ENCODE data around the gene IRF2.
A peak's percentile ranks its signal among the peaks of the same experiment; 100 is the strongest.
"Not testable (repeated sequence)": the region's sequence is repeated elsewhere in the genome, so short reads cannot be mapped to it uniquely, and the experiment has no call there.

IRF2 gene

DNA sequence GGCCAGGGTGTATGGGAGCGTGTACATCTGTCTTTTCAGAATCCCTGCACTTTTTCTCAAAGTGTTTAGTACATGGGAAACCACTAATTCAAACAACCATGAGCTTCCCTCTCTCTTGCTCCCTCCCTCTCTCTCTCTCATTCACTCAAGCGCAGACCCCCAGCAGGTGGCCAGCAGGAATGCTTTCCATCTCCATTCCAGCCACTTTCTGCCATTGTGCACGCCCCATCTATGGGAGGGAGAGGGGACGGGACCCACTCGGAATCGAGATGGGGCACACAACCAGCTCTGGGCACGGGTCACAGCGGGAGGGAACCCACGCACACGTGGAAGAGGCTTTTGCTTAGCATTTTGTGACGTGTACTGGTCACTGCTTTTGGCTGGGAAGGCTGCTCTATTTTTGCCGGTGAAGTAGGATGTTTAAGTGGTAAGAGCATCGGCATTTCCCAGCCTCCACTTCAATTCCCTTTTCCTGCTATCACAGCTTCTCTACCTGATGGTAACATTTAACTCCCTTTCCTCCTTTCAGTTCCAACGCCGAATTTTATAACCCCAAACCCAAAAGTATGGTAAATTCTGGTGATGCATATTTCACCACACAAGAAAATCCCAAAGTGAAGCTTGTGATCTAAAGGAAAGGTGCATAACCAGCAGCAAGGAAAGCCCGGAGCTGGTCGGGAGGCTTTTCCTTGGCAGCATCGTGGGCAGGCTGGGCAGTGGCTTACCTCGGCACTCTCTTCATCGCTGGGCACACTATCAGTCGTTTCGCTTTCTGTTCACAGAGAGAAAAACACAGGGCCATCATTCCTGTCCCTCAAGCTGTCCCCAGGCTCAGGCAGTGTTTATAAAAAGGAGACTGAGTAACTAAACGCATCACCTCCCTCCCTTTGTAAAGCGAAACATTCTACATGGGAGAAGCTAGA, 84.1 kb downstream of the IRF2 start:
- DNase-seq (ENCODE audit: low spot score) = no peak

DNA sequence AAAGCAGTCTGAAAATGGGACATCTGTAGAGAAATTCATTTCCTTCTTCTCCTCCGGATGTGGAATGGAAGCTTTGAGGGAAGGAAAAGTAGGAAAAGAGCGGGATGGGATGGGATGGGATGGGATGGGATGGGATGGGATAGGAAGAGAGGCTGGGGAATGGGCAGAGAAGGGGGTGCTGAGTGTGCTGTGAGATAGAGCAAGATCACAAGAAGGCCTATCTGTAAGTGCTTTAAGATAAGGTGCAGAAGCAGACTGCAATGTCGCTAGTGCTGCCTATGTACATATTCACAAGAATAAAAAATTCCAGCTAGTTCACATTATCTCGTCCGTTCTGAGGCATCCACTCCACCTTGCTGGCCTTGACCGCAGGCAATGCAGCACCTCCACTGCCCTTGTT, 86.2 kb downstream of the IRF2 start:
- DNase-seq (ENCODE audit: low spot score) = no peak

DNA sequence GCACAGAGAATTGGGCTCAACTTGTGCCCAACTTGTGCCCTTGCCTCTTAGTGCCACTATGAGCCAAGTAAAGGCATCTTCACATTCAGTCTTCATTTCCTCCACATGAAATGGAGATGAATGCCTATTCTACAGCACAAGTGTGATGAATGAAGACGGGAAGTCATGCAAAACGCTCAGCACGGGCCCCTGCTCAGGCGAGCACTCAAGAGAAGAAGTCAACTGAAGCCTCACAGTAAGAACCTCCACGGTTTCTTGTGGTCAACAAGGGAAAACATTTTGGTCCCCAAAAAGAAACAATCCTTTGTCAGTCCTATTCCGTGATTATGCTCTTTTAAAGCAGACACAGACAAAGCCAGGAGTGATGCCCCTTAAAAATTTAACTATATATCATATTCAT, 87.0 kb downstream of the IRF2 start:
- no peak for DNase-seq (ENCODE audit: low spot score)

DNA sequence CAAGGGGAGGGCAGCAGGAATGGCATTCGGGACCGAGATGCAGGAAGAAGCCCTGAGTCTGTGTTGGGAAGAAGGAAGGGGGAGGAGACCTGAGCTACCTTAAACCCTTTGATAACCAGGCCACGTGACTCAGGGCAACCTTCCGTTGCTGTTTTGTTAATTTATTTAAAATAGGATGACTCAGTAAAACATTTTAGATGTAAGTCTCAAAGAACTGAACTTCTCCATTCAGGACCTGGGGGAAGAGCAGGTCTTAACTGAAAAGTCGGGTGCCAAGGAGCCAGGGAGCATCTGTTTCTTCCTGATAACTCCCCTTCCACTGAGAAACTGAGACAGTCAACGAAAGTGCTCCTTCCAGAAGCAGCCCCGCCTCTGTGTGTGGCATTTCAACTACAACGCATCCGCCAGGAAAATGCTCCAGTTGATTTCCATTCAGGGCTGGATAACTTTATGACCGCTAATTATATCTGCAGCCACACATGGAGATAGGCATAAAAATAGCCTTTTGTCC, 88.0 kb downstream of the IRF2 start:
- DNase-seq (ENCODE audit: low spot score) = no peak

DNA sequence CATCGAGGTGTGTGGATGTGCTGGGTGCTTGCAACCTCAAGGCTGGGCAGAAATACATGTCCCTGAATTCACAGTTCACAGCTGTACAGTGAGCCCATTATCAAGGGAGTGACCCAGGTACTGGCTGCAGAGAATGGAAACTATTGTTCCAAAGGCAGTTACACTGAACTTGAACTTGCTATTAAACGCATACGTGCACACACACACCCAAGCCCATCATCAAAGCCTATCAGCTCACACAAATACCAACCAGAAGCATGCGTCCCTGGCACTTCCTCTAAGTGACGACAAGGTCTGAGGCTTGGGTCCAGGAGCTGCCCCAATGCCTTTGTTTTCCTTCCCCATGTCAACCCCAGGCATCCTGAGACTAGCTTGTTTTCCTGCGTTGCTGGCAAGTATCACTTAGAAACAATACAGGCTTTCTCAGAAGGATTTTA, 88.6 kb downstream of the IRF2 start:
- DNase-seq (ENCODE audit: low spot score) = no peak

DNA sequence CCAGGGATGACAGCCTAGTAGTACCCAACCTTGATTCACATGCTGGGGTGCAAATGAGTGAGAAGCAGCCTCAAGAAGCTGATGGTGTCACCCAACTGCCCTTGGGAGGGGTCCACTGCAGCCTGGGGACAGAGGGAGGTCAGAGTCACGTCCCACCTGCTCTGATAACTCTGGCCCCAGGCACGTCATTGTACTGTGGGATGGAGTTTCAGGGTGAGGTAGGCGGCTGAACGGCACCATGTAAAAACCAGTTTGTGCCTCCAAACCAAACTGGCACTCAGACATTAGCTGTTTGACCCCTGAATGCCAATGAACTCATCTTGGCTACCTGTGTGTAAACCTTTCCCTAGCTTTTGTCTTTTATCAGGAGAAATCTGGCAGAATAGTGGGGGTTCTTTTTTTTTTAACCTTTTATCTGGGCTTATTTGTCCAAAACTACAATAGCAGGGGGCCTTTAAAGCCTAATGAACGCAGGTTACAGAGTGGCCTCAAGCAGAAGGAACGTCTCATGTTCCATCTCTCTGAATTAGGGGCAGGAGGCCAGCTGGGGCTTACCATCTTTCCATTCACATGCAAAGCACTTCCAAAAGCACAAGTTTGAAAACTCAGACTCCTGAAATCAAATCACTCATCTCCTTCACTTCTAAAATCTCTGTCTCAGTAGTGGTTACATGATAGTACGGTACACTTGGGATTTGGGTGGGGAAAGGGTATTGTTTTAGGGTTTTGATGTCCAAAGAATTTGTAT, 89.4 kb downstream of the IRF2 start:
- DNase-seq (ENCODE audit: low spot score) = no peak

DNA sequence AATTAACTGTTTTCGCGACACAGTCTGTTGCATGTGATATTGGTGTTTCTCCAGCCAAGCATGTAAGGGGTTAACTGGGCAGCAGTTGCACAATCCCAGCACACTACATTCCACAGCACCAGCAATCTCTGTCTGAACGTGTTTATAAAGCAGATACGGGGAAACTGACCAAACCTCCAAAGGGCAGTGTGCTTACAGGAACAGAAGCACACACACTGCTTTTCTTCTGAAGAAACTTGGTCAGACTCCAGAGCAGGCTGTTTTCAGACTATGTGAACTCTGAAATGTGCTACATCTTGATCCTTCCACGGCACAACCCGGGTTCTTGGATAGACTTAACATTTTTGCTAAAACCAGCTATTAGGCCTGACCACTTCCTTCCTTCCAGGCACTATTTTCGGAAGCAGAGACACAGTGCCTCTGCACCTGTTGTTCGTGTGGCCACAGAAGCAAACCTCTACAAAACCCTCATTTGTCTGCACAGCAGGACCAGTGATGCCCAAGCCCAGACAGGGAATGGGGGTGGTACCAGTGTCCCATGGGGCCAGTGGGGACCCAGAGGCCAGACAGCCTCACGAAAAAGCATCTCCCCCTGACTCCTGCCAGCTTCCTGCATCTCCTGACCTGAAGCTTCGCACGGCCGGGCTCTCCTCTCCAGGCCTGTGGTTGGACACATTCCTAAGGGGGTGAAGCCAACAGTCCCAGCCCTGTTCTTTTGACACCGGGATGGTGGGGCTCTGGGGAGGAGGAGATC, 90.1 kb downstream of the IRF2 start:
- DNase-seq (ENCODE audit: low spot score) = peak; percentile 16

DNA sequence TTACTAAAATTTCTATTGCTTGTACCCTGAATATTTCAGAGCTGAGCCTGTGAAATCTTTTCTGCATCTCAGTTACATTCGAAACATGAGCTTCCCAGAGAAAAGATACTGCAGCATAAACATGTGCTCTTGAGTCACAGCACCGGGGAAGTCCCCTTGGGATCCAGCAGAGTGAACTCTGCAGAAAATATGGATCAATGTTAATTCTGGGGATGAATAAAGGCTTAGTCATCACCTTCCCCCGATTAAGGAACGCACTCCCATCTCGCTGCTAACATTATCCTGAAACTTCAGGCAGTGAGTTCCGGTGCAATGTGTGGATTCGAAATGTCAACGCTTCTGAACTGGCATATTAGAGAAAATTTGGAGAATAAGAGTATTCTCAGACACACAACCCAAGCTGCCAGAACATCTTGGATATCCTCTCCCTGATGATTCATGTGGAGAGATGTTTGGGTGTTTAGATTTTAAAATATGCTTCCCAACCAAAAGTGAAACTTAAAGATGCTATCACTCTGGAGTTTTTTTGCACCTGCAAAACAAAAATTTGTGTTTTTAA, 90.8 kb downstream of the IRF2 start:
- no peak for DNase-seq (ENCODE audit: low spot score)

DNA sequence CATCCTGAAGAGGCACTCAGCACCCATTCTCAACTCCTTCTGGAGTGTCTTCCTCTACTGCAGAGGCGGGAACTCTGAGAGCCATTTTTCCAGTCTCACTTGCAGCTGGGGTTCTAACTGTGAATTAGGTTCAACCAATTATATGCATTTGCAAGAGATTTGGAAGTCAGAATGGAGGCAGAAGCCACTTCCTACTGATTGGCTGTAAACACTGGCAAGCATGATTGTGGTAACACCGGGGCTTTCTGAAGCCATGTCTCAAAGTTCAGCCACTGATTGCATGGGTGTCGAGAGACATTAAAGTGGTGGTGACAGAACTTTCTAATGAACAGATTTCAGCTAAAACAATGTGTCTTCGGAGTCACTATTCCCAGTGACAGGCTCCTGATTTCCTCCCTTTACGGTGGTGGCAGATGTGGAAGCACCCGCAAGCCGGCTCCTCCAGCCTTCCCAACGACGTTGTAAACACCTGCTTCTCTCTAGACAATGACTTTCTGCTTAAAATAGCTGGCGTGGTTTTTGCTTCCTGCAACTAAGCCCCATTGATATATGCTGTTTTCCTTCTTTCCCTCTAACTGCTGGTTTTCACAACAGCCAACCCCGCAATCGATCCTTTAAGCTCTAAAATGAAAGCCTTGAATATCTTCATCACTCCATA, 92.0 kb downstream of the IRF2 start:
- DNase-seq (ENCODE audit: low spot score) = no peak

DNA sequence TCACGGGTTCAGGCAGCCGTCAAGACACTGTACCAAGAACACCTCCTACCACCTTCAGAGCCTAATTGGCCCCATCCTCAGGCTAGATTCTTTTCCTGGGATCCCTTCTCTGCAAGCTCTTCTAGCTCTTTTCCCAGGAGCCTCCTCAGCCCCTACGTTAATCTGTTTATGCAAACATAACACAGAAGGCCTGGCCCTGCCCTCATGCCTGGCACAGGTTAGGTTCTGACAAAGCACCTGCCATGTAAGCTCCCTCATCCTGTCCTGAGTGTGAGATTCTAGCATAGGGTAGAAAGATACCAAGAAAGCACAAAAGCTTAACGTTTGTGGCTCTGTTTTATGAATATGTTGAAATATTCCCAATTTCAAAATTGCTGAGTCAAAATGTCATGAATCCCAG, 93.6 kb downstream of the IRF2 start:
- no peak for DNase-seq (ENCODE audit: low spot score)

DNA sequence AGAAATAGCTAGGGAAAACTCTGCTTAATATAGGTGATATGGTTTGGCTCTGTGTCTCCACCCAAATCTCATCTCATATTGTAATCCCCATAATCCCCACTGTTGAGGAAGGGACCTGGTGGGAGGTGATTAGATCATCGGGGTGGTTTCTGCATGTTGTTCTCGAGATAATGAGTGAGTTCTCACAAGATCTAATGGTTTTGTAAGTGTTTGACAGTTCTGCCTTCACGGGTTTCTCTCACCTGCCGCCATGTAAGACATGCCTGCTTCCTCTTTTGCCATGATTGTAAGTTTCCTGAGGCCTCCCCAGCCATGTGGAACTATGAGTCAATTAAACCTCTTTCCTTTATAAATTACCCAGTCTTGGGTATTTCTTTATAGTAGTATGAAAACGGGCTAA, 94.1 kb downstream of the IRF2 start:
- not testable (repeated sequence) for DNase-seq (ENCODE audit: low spot score)

DNA sequence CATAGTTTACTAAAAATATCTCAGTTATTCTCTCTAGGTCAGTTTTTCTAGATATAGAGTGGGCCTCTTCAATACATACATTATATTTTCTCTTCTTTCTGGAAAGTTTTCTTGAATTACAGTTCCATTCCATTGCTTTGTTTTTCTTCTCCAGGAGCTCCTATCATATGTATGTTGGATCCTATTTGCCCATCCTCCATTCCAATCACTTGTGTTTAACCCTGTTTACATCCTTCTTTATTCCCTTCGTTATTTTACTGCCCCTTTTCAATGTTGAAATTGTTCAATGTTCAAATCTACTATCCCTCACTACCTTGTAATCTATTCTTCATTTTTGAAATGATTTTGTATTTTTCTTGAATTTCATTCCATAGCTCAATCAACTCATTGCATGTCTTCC, 97.4 kb downstream of the IRF2 start:
- no peak for DNase-seq (ENCODE audit: low spot score)

DNA sequence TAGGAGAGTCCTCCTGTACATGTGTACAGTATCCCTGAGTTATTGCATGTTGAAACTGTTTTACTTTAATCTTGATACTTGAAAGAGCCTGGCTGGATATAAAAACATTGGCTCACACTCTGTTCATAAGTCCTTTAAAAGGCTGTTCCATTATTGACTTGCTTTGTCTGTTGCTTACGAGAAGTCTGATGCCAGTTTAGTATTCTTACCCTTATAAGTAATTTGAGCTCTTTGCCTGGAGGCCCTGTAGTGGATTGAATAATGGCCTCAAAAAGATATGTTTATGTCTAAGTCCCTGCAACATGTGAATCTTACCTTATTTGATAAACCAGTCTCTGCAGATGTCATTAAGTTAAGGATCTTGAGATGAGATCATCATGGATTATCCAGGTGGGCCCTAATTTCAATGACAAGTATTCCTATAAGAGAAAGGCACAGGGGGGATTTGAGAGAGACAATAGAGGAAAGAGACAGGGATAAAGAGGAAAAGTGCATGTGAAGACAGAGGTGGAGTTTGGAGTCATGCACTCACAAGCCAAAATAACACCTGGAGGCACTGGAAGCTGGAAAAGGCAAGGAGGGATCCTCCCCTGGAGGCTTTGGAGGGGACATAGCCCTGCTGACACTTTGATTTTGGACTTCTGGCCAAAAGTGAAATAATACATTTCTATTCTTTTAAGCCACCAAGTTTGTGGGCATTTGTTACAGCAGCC, 98.1 kb downstream of the IRF2 start:
- DNase-seq (ENCODE audit: low spot score) = no peak

DNA sequence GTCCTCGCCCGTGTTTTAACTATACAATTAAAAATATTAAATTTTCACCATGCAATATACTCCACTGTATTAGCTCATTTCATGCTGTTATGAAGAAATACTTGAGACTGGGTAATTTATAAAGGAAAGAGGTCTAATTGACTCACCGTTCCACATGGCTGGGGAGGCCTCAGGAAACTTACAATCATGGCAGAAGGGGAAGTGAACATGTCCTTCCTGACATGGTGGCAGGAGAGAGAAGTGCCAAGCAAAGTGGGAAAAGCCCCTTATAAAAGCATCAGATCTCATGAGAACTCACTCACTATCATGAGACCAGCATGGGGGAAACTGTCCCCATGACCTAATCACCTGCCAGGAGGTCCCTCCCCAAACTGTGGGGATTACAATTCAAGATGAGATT, 98.7 kb downstream of the IRF2 start:
- not testable (repeated sequence) for DNase-seq (ENCODE audit: low spot score)

DNA sequence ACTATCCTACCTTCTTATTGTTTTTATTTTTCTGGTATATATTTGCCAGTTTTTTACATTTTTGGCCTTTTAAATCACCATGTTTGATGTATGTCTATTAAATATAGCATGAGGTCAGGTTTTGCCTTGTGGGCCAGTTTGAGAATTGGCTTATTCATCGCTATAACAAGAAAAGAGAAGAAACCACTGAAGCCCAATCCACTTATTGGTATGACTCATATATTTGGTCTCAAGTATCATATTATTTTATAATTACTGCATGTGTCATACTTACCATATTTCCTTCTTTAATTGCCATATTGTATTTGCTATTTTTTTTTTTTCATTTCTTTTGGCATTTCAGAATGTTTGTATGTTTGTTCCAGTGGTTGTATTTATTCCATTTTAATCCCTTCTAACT, 99.3 kb downstream of the IRF2 start:
- no peak for DNase-seq (ENCODE audit: low spot score)

DNA sequence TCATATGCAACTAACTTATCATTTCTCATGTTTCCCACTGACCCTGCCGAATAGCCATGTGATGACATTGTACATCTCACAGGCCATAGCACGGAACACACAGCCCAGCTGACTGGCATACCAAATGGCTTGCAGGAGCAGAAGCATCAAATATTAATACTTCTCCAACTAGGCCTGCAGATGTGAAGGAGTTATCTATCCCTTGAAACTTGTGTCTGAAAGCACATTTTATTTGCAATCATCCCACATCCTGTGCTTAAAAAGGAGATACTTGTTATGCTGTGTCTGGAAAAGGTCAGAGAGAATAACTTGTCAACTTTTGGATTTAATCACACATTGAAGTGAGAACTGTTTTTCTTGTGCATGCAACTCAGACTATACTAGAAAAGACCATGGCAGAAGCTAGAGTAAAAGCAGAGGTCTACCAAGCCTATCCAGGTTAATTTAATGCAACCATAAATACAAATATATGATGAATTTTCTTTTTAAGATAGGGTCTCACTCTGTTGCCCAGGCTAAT, 100.4 kb downstream of the IRF2 start:
- no peak for DNase-seq (ENCODE audit: low spot score)

DNA sequence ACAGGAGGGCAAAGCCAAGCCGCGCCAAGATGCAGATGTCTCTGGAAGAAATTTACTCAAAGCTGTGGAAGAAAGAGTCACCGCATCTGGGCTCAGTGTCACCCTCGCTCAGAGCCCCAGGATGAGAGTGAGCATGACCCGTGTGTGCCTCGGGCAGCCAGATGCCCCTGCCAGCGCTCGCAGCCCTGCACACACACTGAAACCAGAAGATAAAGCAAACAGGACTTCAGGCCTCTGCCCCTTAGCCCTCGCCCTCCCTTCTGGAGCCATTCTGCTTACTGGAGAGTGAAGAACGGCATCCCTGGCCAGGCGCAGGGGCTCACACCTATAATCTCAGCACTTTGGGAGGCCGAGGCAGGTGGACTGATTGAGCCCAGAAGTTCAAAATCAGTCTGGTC, 103.0 kb downstream of the IRF2 start:
- no peak for DNase-seq (ENCODE audit: low spot score)

DNA sequence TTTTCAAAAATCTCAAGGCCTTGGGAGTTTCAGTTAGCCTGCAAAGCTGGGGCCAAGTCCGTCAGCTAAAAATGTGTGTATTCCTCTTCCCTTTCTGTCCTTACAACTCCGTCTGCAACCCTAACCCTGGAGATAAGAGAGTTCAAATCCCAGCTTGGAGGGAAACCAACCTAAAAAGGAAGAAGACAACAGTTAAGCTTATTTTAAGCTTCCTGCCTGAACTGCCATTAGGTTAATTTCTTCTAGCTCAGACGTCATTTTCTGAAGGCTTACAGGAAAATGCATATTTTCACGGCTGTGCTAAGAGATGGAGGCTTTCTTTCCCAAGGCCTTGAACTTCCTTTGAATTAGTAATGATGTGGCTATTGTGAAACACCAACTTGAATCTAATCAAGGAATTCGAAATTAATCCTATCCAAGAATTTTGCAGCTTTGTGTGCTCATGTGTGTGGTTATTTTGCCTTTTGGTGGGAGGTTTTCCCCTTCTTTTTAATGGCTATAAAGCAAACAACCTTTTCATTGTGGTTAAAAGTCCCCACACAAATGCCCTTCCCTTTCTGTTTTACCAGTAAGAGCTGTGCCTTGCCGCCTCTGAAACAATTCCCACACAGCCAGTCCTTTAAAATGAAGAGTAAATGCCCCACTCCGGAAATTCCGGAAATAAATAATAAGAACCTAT, 103.5 kb downstream of the IRF2 start:
- DNase-seq (ENCODE audit: low spot score) = no peak

DNA sequence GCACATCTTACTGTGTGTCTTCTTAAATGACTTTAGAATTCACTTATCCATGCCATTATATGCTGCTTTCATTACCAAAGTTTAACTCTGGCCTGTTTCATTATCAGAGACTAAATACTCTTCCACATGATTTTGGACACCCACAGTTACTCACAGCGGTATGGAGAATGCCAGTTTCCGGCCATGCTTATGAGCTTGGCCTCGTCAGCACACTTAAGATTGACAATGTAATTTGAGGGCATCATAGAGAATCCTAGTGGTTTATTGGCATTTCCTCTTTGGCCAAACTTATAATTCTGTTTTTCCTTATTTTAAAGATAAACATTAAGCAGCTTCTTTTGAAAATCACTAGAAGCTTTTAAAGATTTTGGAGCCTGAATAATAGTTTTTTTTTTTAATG, 104.5 kb downstream of the IRF2 start:
- no peak for DNase-seq (ENCODE audit: low spot score)

DNA sequence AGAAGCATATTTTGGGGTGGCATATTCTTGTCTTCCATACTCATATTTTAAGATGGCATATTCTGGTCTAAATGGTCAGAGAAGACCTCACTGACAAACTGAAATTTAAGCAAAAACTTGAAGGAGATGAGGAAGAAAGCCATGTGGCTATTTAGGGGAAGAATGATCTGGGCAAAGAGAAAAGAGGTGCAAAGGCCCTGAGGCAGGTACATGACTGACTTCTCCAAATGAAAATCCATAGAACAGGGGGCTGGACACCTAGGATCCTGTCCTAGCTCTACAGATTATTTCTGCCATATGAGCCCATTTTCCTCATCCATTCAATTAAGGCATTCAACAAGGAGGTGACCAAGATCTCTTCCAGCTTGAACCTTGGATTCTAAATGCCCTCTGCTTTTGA, 105.6 kb downstream of the IRF2 start:
- no peak for DNase-seq (ENCODE audit: low spot score)

Data from CD4-positive, alpha-beta T cell treated with Interleukin-6 at 100 ng/mL for 8 hours (primary cell).